K562 (cell line): Measurements from ENCODE around the gene NTRK2. TPM values are rescaled to one million over a fixed set of nuclear protein-coding genes. Genes with fewer than 3 reads are reported as not detected.

Experiments used
- ATAC-seq: fragments of 200-7000 bp; cut with Tn5 transposase; 3 replicates; pipeline ENCODE4 v1.9.1; 2020; ENCODE audit warnings: moderate library complexity
- BruUV-seq: library from RNA; stranded (reverse); fragments of 400-500 nt; replicated peaks from 2 replicates; lab custom pipeline; 2021; lab: Mats Ljungman, UMichigan
- CTCF ChIA-PET: fragments of 300-600 bp; formaldehyde crosslinking; extraction: SDS; loops from one replicate; lab custom pipeline; 2021; ENCODE audit warnings: low intra/inter-chr PET ratio; lab: Yijun Ruan, JAX
- POLR2A ChIA-PET: fragments of 300-600, 350-650 bp; sonication (Branson Sonifier 250); formaldehyde crosslinking; extraction: SDS; loops from one replicate; lab custom pipeline; 2021; ENCODE audit warnings: antibody characterized with exemption, inconsistent platforms; lab: Yijun Ruan, JAX
- DNase-seq, 4 experiments: peaks; one replicate each; pipeline versions ENCODE4 v3.0.0 to v3.0.0-alpha.2; 2011 to 2018; ENCODE audit warnings: low spot score in 3 of 4, mixed read lengths in 3 of 4; ENCODE audit errors: extremely low read depth in 1 of 4
- FAIRE-seq: peaks from 2 replicates; lab custom pipeline; 2011; peaks lifted over from hg19 to GRCh38; lab: Jason Lieb, UNC
- H2AFZ ChIP-seq: 2 replicates; pipeline ENCODE4 v1.6.0; 2011; ENCODE audit warnings: low read depth, low read length, control low read depth, inconsistent platforms
- H3K27ac ChIP-seq: fragments of 200-600 bp; 3 replicates; pipeline ENCODE4 v1.8.0; 2011; ENCODE audit warnings: low read depth, mild to moderate bottlenecking, control low read depth, inconsistent platforms, low read length, moderate library complexity, mixed read lengths; ENCODE audit errors: extremely low read depth
- H3K27me3 ChIP-seq, 2 experiments: fragments of 300-600 bp in 1 of 2; 2 replicates in 1 of 2; 3 replicates in 1 of 2; pipeline versions ENCODE4 v1.6.0 to v1.8.0; 2011; ENCODE audit warnings: inconsistent platforms in 2 of 2, low read length in 2 of 2, mild to moderate bottlenecking in 1 of 2, mixed read lengths in 1 of 2, moderate library complexity in 1 of 2; ENCODE audit not compliant: control insufficient read depth in 2 of 2, insufficient read depth in 2 of 2
- H3K36me3 ChIP-seq: fragments of 300-600 bp; 3 replicates; pipeline ENCODE4 v1.8.0; 2011; ENCODE audit warnings: mild to moderate bottlenecking, low read length, inconsistent platforms; ENCODE audit not compliant: control insufficient read depth, insufficient read depth
- H3K4me1 ChIP-seq, 2 experiments: fragments of 200-600 bp in 1 of 2; replicated peaks in 1 of 2; 2 replicates in 1 of 2; 3 replicates in 1 of 2; pipeline versions ENCODE4 v1.5.1 to v1.8.0; 2011; ENCODE audit warnings: inconsistent platforms in 2 of 2, low read length in 2 of 2, mild to moderate bottlenecking in 1 of 2, mixed read lengths in 1 of 2, moderate library complexity in 1 of 2; ENCODE audit not compliant: control insufficient read depth in 2 of 2, insufficient read depth in 2 of 2
- H3K4me2 ChIP-seq: 2 replicates; pipeline ENCODE4 v1.6.1; 2011; ENCODE audit warnings: low read length, control low read depth, inconsistent platforms, mixed read lengths; ENCODE audit not compliant: insufficient read depth
- H3K4me3 ChIP-seq: fragments of 200-600 bp; sonication (generic), shearing (Covaris generic); 2 replicates; pipeline ENCODE4 v1.5.1; 2016; ENCODE audit warnings: control low read depth, inconsistent platforms
- H3K79me2 ChIP-seq: fragments of 200-600 bp; 3 replicates; pipeline ENCODE4 v1.8.0; 2011; ENCODE audit warnings: low read length, inconsistent platforms; ENCODE audit not compliant: control insufficient read depth, insufficient read depth
- H3K9ac ChIP-seq, 2 experiments: 2 replicates each; pipeline versions ENCODE4 v1.6.0 to v1.6.1; 2011; ENCODE audit warnings: low read depth in 2 of 2, low read length in 2 of 2, control low read depth in 1 of 2, inconsistent platforms in 1 of 2, mild to moderate bottlenecking in 1 of 2, mixed read lengths in 1 of 2; ENCODE audit not compliant: insufficient read depth in 1 of 2
- H3K9me1 ChIP-seq: one replicate; pipeline ENCODE4 v1.6.0; 2011; ENCODE audit warnings: inconsistent platforms, mild to moderate bottlenecking, low read length, moderate library complexity; ENCODE audit not compliant: control insufficient read depth, insufficient read depth
- H3K9me3 ChIP-seq: replicated peaks from 2 replicates; pipeline ENCODE4 v1.5.1; 2011; ENCODE audit warnings: low read depth, low read length, inconsistent platforms; ENCODE audit not compliant: control insufficient read depth, insufficient read depth
- H4K20me1 ChIP-seq: replicated peaks from 2 replicates; pipeline ENCODE4 v1.6.1; 2011; ENCODE audit warnings: low read length, inconsistent platforms, mixed read lengths; ENCODE audit not compliant: control insufficient read depth, insufficient read depth
- GABPB2 ChIP-seq: fragments of 250-450 bp; sonication (Bioruptor Pico); conservative IDR thresholded peaks from 2 replicates; pipeline ENCODE4 v1.5.1; 2021; ENCODE audit warnings: mild to moderate bottlenecking
- PRMT5 ChIP-seq: sonication (generic); formaldehyde crosslinking; IDR thresholded peaks from 2 replicates; pipeline ENCODE4 v1.5.0; 2020; ENCODE audit warnings: missing genetic modification reagents
- ZNF239 ChIP-seq: fragments of 250-450 bp; sonication (Bioruptor Pico); IDR thresholded peaks from 2 replicates; pipeline ENCODE4 v1.4.0; 2020; ENCODE audit warnings: mild to moderate bottlenecking
- ZNF507 ChIP-seq: conservative IDR thresholded peaks from 2 replicates; pipeline ENCODE4 v1.6.1; 2017; ENCODE audit warnings: missing genetic modification characterization, missing compliant biosample characterization
- ZNF785 ChIP-seq: fragments of 250-450 bp; sonication (Bioruptor Pico); IDR thresholded peaks from 2 replicates; pipeline ENCODE4 v1.4.0; 2020; ENCODE audit warnings: mild to moderate bottlenecking
- WGBS: fragments of 100-300 bp; shearing (Covaris generic); methylation state at CpG from one replicate; pipeline ENCODE4 v1.1.6; 2016; ENCODE audit warnings: low coverage, mixed read lengths; ENCODE audit not compliant: insufficient coverage; ENCODE audit errors: missing lambda C conversion rate; 5-methylcytosine and 5-hydroxymethylcytosine counted together
- in situ Hi-C: fragments of 300-500 bp; cut with MboI; formaldehyde crosslinking; loops from 4 replicates; pipeline ENCODE4 v1.15.0; 2018; ENCODE audit warnings: inconsistent platforms, mixed read lengths
- intact Hi-C: fragments of 100-400 bp; cut with micrococcal nuclease; formaldehyde crosslinking; loops from 2 replicates; pipeline ENCODE4 v1.14.2; 2022
- polyA plus RNA-seq, 8 experiments: library from polyadenylated mRNA; depleted of rRNA in 4 of 8; stranded (reverse) in 5 of 8; unstranded in 3 of 8; fragments of >200 nt; fragmentation: Nextera tagmentation in 2 of 8; fragmentation: Illumina TruSeq in 1 of 8; extraction: Ambion mirVana in 2 of 8; extraction: Trizol in 1 of 8; gene quantifications; 2 replicates each; pipeline versions ENCODE4 v1.2.1 to v1.2.3, GENCODE V29; 2011 to 2014; ENCODE audit warnings: inconsistent platforms in 1 of 8, missing spikeins in 1 of 8
- total RNA-seq, 7 experiments: library from RNA; depleted of rRNA in 6 of 7; stranded (reverse); fragments of >200 nt in 6 of 7; fragmentation: Illumina TruSeq in 2 of 7; extraction: Trizol in 2 of 7; gene quantifications; 2 replicates each; pipeline versions ENCODE4 v1.2.1 to v1.2.3, GENCODE V29; 2011 to 2021; ENCODE audit warnings: low replicate concordance in 1 of 7
- TF ChIP-seq, protein P1 (sequence below): fragments of 250-450 bp; sonication (Bioruptor Pico); IDR thresholded peaks from 2 replicates; pipeline ENCODE4 v1.5.0; 2021; ENCODE audit warnings: mild to moderate bottlenecking, moderate library complexity

The NTRK2 gene
- total and polyA plus RNA-seq, 9 of the 15 experiments (the other 6 are each of a cell fraction or from before 2014, with no cell fraction given) = not detected

DNA sequence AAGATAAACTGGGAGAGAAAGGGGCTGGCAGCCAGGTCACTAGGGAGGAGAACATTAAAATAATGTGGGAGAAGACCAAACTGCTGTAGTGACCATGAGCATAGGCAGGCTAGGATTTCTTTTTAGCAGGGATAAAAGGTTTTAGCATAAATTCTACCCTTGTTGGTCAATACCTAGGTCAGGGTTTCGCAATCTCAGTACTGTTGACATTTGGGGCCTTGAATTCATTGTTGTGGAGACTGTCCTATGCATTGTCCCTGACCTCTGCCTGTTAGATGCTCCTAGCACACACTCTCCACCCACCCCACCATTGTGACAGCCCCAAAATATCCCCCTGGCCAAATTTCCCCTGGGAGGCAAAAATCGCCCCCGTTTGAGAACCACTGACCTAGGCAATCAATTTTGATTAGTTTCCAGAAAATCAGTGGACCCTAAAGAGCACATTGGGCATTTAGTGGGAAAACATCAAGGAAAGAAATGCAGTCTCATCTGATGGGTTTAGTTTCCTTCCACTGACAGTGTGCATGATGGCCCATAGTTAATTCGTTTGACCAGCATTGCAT is 181.4 kb downstream of the NTRK2 start:
- H3K27ac ChIP-seq = no peak overlapping the region

More for the DNA sequence above, 181.4 kb downstream of the NTRK2 start:
- no peak overlapping the region for H3K4me2 ChIP-seq
- in situ Hi-C loops = no loop called here
- no TSS peak for BruUV-seq
- H3K9me3 ChIP-seq = no peaks in the 10 kb centered on the region
- H2AFZ ChIP-seq = no peak overlapping the region
- H3K4me1 ChIP-seq = no peaks in the 10 kb centered on the region
- ChIA-PET CTCF (no interaction called here), POLR2A (interaction anchor here (0.9 kb wide), 1 partner anchor 12 kb away, joined by 3 read pairs; no protein-coding TSS in a partner anchor)
- H3K36me3 ChIP-seq = no peaks in the 10 kb centered on the region
- FAIRE-seq = no peak
- no peak for DNase-seq
- no peaks in the 10 kb centered on the region for H4K20me1 ChIP-seq
- H3K9me1 ChIP-seq = no peaks in the 10 kb centered on the region
- no peak overlapping the region for H3K9ac ChIP-seq
- WGBS = 0% methylated on average over 4 of the region's 4 CpGs
- H3K4me3 ChIP-seq = no peak overlapping the region
- no peaks in the 10 kb centered on the region for H3K27me3 ChIP-seq
- no peak for ATAC-seq
- intact Hi-C loops = no loop called here
- H3K79me2 ChIP-seq = no peaks in the 10 kb centered on the region
- TF ChIP-seq, protein P1, sequence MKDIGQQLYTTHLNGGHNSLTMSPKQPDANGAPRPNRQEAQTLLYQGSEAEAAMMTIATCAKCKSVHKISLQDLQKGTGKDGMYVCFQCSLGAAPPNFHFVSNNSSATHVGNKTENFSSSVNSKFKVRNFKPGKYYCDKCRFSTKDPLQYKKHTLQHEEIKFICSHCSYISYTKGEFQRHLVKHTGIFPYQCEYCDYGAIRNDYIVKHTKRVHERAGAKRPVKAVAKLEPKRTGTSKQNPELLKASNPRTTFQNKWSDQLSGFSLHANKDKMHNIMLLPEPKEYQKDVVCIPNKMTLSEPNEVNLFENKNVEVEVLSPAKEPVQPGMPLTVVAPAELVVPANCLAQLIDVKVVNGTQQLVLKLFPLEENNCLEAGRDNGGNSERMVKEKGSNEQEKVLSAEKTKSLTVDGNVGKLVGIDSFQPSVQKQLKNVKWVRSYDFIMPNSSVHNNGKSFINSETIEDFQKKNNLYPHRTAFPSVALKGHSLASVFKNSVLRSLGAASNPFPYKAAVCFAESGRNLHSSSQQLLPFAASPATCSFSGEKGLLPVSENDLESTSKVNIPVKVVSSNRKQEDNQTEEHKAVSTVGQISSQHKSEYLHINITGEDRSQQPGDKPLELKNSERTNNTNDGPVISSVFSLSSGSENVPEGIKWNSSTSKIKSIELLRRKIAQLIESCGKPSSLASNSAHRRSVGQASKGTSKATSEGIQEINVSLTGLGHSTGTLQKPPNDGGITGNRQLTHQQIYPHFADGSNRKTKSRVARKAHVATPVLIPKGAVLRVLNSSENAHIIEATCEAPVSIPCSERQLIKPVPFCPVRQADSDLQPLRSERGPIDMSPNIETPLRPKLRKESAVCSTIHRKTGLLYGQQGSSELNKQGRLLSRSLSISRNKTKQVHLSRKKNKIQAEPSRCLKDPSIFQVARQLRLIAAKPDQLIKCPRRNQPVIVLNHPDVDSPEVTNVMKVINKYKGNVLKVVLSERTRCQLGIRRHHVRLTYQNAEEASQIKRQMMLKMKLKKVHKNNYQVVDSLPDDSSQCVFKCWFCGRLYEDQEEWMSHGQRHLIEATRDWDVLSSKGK (CRISPR knock-in tag) = no peak
- TF ChIP-seq ZNF785 (no peak), PRMT5 (CRISPR knock-in tag) (no peak), ZNF507 (no peak), GABPB2 (no peak), ZNF239 (CRISPR knock-in tag) (no peak)
